Ishikawa (cell line): ENCODE measurements around the gene CWC27.

Source experiments
- CEBPB ChIP-seq: IDR thresholded peaks from 2 replicates; pipeline ENCODE4 v1.6.1; 2012
- CREB1 ChIP-seq: IDR thresholded peaks from 2 replicates; pipeline ENCODE4 v1.6.1; 2012; ENCODE audit warnings: low read depth
- EGR1 ChIP-seq: IDR thresholded peaks from 2 replicates; pipeline ENCODE4 v1.6.1; 2012
- EP300 ChIP-seq: IDR thresholded peaks from 2 replicates; pipeline ENCODE4 v1.6.1; 2012; ENCODE audit warnings: borderline replicate concordance
- FOXM1 ChIP-seq: IDR thresholded peaks from 2 replicates; pipeline ENCODE4 v1.6.1; 2012; ENCODE audit warnings: low read depth, borderline replicate concordance
- NFIC ChIP-seq: IDR thresholded peaks from 2 replicates; pipeline ENCODE4 v1.6.1; 2012
- RAD21 ChIP-seq: IDR thresholded peaks from 2 replicates; pipeline ENCODE4 v1.6.1; 2012; ENCODE audit warnings: low read depth
- TAF1 ChIP-seq: IDR thresholded peaks from 2 replicates; pipeline ENCODE4 v1.6.1; 2012; ENCODE audit warnings: low read depth, mild to moderate bottlenecking
- TCF12 ChIP-seq: IDR thresholded peaks from 2 replicates; pipeline ENCODE4 v1.6.1; 2012; ENCODE audit warnings: low read depth
- TEAD4 ChIP-seq: IDR thresholded peaks from 2 replicates; pipeline ENCODE4 v1.6.1; 2012
- YY1 ChIP-seq: IDR thresholded peaks from 2 replicates; pipeline ENCODE4 v1.6.1; 2012; ENCODE audit warnings: low read depth
- ZBTB7A ChIP-seq: IDR thresholded peaks from 2 replicates; pipeline ENCODE4 v1.6.1; 2012; ENCODE audit warnings: low read depth
- TF ChIP-seq, protein P1 (sequence below): IDR thresholded peaks from 2 replicates; pipeline ENCODE4 v1.6.1; 2012; ENCODE audit warnings: low read depth, mild to moderate bottlenecking

DNA sequence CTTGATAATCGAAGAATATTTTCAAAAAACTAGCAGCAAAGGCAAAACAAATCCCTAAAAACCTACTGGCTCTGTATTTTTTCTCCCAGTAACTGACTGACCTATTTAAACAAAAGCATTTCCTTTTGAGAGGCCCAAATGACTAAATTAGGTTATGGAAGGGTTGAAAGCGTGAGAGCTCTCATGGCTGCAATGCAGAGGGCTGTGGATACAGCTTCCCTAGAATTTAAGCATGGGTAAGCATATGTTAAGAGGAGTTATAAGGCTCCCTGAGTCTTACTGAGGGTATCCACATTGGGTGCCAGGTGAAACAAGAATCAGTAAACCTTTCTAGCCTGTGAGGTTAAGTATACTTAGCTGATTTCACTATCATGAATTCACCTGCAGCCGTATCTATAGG, 46.1 kb upstream of the CWC27 start:
- TF ChIP-seq TEAD4 (no peak), EP300 (no peak), YY1 (no peak), CREB1 (no peak), NFIC (no peak), TCF12 (no peak), TAF1 (no peak), FOXM1 (no peak), ZBTB7A (no peak), EGR1 (no peak), CEBPB (no peak), RAD21 (no peak)
- TF ChIP-seq, protein P1, sequence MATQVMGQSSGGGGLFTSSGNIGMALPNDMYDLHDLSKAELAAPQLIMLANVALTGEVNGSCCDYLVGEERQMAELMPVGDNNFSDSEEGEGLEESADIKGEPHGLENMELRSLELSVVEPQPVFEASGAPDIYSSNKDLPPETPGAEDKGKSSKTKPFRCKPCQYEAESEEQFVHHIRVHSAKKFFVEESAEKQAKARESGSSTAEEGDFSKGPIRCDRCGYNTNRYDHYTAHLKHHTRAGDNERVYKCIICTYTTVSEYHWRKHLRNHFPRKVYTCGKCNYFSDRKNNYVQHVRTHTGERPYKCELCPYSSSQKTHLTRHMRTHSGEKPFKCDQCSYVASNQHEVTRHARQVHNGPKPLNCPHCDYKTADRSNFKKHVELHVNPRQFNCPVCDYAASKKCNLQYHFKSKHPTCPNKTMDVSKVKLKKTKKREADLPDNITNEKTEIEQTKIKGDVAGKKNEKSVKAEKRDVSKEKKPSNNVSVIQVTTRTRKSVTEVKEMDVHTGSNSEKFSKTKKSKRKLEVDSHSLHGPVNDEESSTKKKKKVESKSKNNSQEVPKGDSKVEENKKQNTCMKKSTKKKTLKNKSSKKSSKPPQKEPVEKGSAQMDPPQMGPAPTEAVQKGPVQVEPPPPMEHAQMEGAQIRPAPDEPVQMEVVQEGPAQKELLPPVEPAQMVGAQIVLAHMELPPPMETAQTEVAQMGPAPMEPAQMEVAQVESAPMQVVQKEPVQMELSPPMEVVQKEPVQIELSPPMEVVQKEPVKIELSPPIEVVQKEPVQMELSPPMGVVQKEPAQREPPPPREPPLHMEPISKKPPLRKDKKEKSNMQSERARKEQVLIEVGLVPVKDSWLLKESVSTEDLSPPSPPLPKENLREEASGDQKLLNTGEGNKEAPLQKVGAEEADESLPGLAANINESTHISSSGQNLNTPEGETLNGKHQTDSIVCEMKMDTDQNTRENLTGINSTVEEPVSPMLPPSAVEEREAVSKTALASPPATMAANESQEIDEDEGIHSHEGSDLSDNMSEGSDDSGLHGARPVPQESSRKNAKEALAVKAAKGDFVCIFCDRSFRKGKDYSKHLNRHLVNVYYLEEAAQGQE, result no peak
